ENCODE data around the gene TEX38. TPM values are rescaled to one million over a fixed set of nuclear protein-coding genes. Genes with fewer than 3 reads are reported as not detected.

TEX38 gene
- total RNA-seq (2014; rRNA removed; shearing (Covaris generic)) = not detected in 2 replicates

- no peak for DNase-seq (ENCODE audit: low read depth in 1 of 2, low spot score in 2 of 2)
- Histone ChIP-seq H3K4me3 (no peak within 1 kb of the TSS), H3K27me3 (replicated peaks) (no peaks in the 10 kb centered on the region), H3K4me1 (replicated peaks) (peaks cover 22% of the 10 kb centered on the region), H3K36me3 (peaks cover 44% of the 10 kb centered on the region), H3K9me3 (replicated peaks) (no peaks in the 10 kb centered on the region), H3K27ac (no peak within 1 kb of the TSS)
Observed at GRCh38 chr1:46671554-46671953, at the start of gene TEX38. TEX38 (plus strand) TSS chr1:46671854; CDS start chr1:46671935, 81 bp downstream.

GRCh38 chr1:46621930-46622329 is 49.7 kb upstream of the TEX38 start:
- H3K4me1 ChIP-seq (replicated peaks) = peaks cover 6% of the 10 kb centered on the region
- H3K4me3 ChIP-seq = no peak overlapping the region
- no peak overlapping the region for H3K27ac ChIP-seq
- H3K36me3 ChIP-seq = no peaks in the 10 kb centered on the region
- H3K9me3 ChIP-seq (replicated peaks) = no peaks in the 10 kb centered on the region
- DNase-seq (ENCODE audit: low read depth in 1 of 2, low spot score in 2 of 2) = no peak
- H3K27me3 ChIP-seq (replicated peaks) = no peaks in the 10 kb centered on the region

GRCh38 chr1:46622344-46622743 is 49.3 kb upstream of the TEX38 start:
- no peaks in the 10 kb centered on the region for H3K27me3 ChIP-seq (replicated peaks)
- H3K9me3 ChIP-seq (replicated peaks) = no peaks in the 10 kb centered on the region
- no peaks in the 10 kb centered on the region for H3K36me3 ChIP-seq
- DNase-seq (ENCODE audit: low read depth in 1 of 2, low spot score in 2 of 2) = peak in 1 of 2 experiments; percentile 20
- no peak overlapping the region for H3K27ac ChIP-seq
- H3K4me1 ChIP-seq (replicated peaks) = peaks cover 2% of the 10 kb centered on the region; the same call in 1 of the 2 replicates
- H3K4me3 ChIP-seq = no peak overlapping the region

- H3K9me3 ChIP-seq (replicated peaks) = no peaks in the 10 kb centered on the region
- no peaks in the 10 kb centered on the region for H3K27me3 ChIP-seq (replicated peaks)
- H3K36me3 ChIP-seq = no peaks in the 10 kb centered on the region
- no peak for DNase-seq (ENCODE audit: low read depth in 1 of 2, low spot score in 2 of 2)
- H3K27ac ChIP-seq = no peak overlapping the region
- no peaks in the 10 kb centered on the region for H3K4me1 ChIP-seq (replicated peaks)
- H3K4me3 ChIP-seq = no peak overlapping the region
Observed at GRCh38 chr1:46623743-46624644, 47.7 kb upstream of the TEX38 start.

- no peak for DNase-seq (ENCODE audit: low read depth in 1 of 2, low spot score in 2 of 2)
- H3K4me3 ChIP-seq = no peak overlapping the region
- no peaks in the 10 kb centered on the region for H3K4me1 ChIP-seq (replicated peaks)
- H3K27me3 ChIP-seq (replicated peaks) = no peaks in the 10 kb centered on the region
- no peak overlapping the region for H3K27ac ChIP-seq
- H3K36me3 ChIP-seq = peaks cover 42% of the 10 kb centered on the region
- H3K9me3 ChIP-seq (replicated peaks) = no peaks in the 10 kb centered on the region
Observed at GRCh38 chr1:46630719-46631118, 40.9 kb upstream of the TEX38 start.

GRCh38 chr1:46635205-46635604 is 36.4 kb upstream of the TEX38 start:
- Histone ChIP-seq H3K4me3 (no peak overlapping the region), H3K9me3 (replicated peaks) (no peaks in the 10 kb centered on the region), H3K4me1 (replicated peaks) (no peaks in the 10 kb centered on the region), H3K27me3 (replicated peaks) (no peaks in the 10 kb centered on the region), H3K27ac (no peak overlapping the region), H3K36me3 (peaks cover 49% of the 10 kb centered on the region)
- DNase-seq (ENCODE audit: low read depth in 1 of 2, low spot score in 2 of 2) = no peak

- no peak overlapping the region for H3K4me3 ChIP-seq
Observed at GRCh38 chr1:46637444-46638083, 34.1 kb upstream of the TEX38 start.

GRCh38 chr1:46638921-46639320 is 32.7 kb upstream of the TEX38 start:
- no peaks in the 10 kb centered on the region for H3K9me3 ChIP-seq (replicated peaks)
- H3K4me3 ChIP-seq = no peak overlapping the region
- H3K36me3 ChIP-seq = peaks cover 34% of the 10 kb centered on the region
- H3K4me1 ChIP-seq (replicated peaks) = peaks cover 13% of the 10 kb centered on the region
- DNase-seq (ENCODE audit: low read depth in 1 of 2, low spot score in 2 of 2) = no peak
- H3K27me3 ChIP-seq (replicated peaks) = no peaks in the 10 kb centered on the region
- no peak overlapping the region for H3K27ac ChIP-seq

More at GRCh38 chr1:46637444-46638083, 34.1 kb upstream of the TEX38 start:
- Histone ChIP-seq H3K27me3 (replicated peaks) (no peaks in the 10 kb centered on the region), H3K4me1 (replicated peaks) (no peaks in the 10 kb centered on the region), H3K36me3 (peaks cover 48% of the 10 kb centered on the region), H3K9me3 (replicated peaks) (no peaks in the 10 kb centered on the region), H3K27ac (no peak overlapping the region)
- DNase-seq (ENCODE audit: low read depth in 1 of 2, low spot score in 2 of 2) = no peak

GRCh38 chr1:46639547-46639946 is 32.1 kb upstream of the TEX38 start:
- no peak for DNase-seq (ENCODE audit: low read depth in 1 of 2, low spot score in 2 of 2)
- Histone ChIP-seq H3K36me3 (peaks cover 28% of the 10 kb centered on the region), H3K4me1 (replicated peaks) (peaks cover 17% of the 10 kb centered on the region), H3K9me3 (replicated peaks) (no peaks in the 10 kb centered on the region), H3K27ac (no peak overlapping the region), H3K4me3 (no peak overlapping the region), H3K27me3 (replicated peaks) (no peaks in the 10 kb centered on the region)

GRCh38 chr1:46642115-46642680 is 29.5 kb upstream of the TEX38 start:
- Histone ChIP-seq H3K27ac (no peak overlapping the region), H3K4me1 (replicated peaks) (peaks cover 27% of the 10 kb centered on the region), H3K36me3 (peaks cover 10% of the 10 kb centered on the region), H3K9me3 (replicated peaks) (no peaks in the 10 kb centered on the region), H3K4me3 (no peak overlapping the region), H3K27me3 (replicated peaks) (no peaks in the 10 kb centered on the region)
- no peak for DNase-seq (ENCODE audit: low read depth in 1 of 2, low spot score in 2 of 2)

GRCh38 chr1:46643368-46643775 is 28.3 kb upstream of the TEX38 start:
- H3K27me3 ChIP-seq (replicated peaks) = no peaks in the 10 kb centered on the region
- no peak overlapping the region for H3K4me3 ChIP-seq
- peaks cover 29% of the 10 kb centered on the region for H3K4me1 ChIP-seq (replicated peaks)
- no peaks in the 10 kb centered on the region for H3K9me3 ChIP-seq (replicated peaks)
- H3K36me3 ChIP-seq = peaks cover 19% of the 10 kb centered on the region
- DNase-seq (ENCODE audit: low read depth in 1 of 2, low spot score in 2 of 2) = peak; percentile 81 to 85
- peak overlapping the region; percentile 39; the same call in 1 of the 2 replicates for H3K27ac ChIP-seq

- Histone ChIP-seq H3K36me3 (peaks cover 42% of the 10 kb centered on the region), H3K27me3 (replicated peaks) (no peaks in the 10 kb centered on the region), H3K27ac (no peak overlapping the region), H3K4me1 (replicated peaks) (peaks cover 29% of the 10 kb centered on the region), H3K4me3 (no peak overlapping the region), H3K9me3 (replicated peaks) (0 out of 2 replicates have a peak, but pooled peaks cover 7% of the 10 kb centered on the region)
- DNase-seq (ENCODE audit: low read depth in 1 of 2, low spot score in 2 of 2) = no peak
Observed at GRCh38 chr1:46645815-46646214, 25.8 kb upstream of the TEX38 start.

GRCh38 chr1:46646331-46646730 is 25.3 kb upstream of the TEX38 start:
- Histone ChIP-seq H3K4me3 (no peak overlapping the region), H3K27ac (no peak overlapping the region), H3K9me3 (replicated peaks) (0 out of 2 replicates have a peak, but pooled peaks cover 7% of the 10 kb centered on the region), H3K4me1 (replicated peaks) (peaks cover 29% of the 10 kb centered on the region), H3K36me3 (peaks cover 42% of the 10 kb centered on the region), H3K27me3 (replicated peaks) (no peaks in the 10 kb centered on the region)
- DNase-seq (ENCODE audit: low read depth in 1 of 2, low spot score in 2 of 2) = no peak

GRCh38 chr1:46646844-46647243 is 24.8 kb upstream of the TEX38 start:
- no peak overlapping the region for H3K4me3 ChIP-seq
- no peaks in the 10 kb centered on the region for H3K27me3 ChIP-seq (replicated peaks)
- no peak for DNase-seq (ENCODE audit: low read depth in 1 of 2, low spot score in 2 of 2)
- peaks cover 29% of the 10 kb centered on the region for H3K4me1 ChIP-seq (replicated peaks)
- 0 out of 2 replicates have a peak, but pooled peaks cover 7% of the 10 kb centered on the region for H3K9me3 ChIP-seq (replicated peaks)
- H3K27ac ChIP-seq = no peak overlapping the region
- H3K36me3 ChIP-seq = peaks cover 40% of the 10 kb centered on the region
